Liver (tissue), 9 donors: Measurements from ENCODE around the gene SPATC1L. TPM values are rescaled to one million over a fixed set of nuclear protein-coding genes. Genes with fewer than 3 reads are reported as not detected.
A peak's percentile ranks its signal among the peaks of the same experiment; 100 is the strongest.

Source experiments
- DNase-seq: peaks from one replicate; pipeline ENCODE4 v3.0.0-alpha.2; 2017; ENCODE audit warnings: low spot score
- H3K27ac ChIP-seq, 2 donors: one replicate each; pipeline ENCODE4 v1.7.0; 2013; ENCODE audit warnings: inconsistent platforms in 2 of 2, low read length in 2 of 2, control low read depth in 1 of 2, low read depth in 1 of 2, mild to moderate bottlenecking in 1 of 2
- H3K27me3 ChIP-seq, 4 donors: one replicate each; pipeline versions ENCODE4 v1.6.1 to v1.7.0; 2013; ENCODE audit warnings: low read length in 3 of 4, inconsistent platforms in 1 of 4, mild to moderate bottlenecking in 1 of 4, moderate library complexity in 1 of 4; ENCODE audit not compliant: control insufficient read depth in 4 of 4, insufficient read depth in 4 of 4
- H3K36me3 ChIP-seq, 4 donors: one replicate each; pipeline versions ENCODE4 v1.6.1 to v1.7.0; 2013; ENCODE audit warnings: low read length in 3 of 4, mild to moderate bottlenecking in 3 of 4, low read depth in 1 of 4, moderate library complexity in 1 of 4; ENCODE audit not compliant: control insufficient read depth in 4 of 4, insufficient read depth in 3 of 4
- H3K4me1 ChIP-seq, 4 donors: one replicate each; pipeline versions ENCODE4 v1.6.1 to v1.7.0; 2013; ENCODE audit warnings: low read length in 3 of 4, mild to moderate bottlenecking in 3 of 4, moderate library complexity in 1 of 4; ENCODE audit not compliant: control insufficient read depth in 4 of 4, insufficient read depth in 4 of 4
- H3K4me3 ChIP-seq, 3 donors: one replicate each; pipeline versions ENCODE4 v1.6.1 to v1.7.0; 2013; ENCODE audit warnings: low read length in 3 of 3, control low read depth in 1 of 3, low read depth in 1 of 3, mild to moderate bottlenecking in 1 of 3
- H3K9ac ChIP-seq, 2 donors: one replicate each; pipeline ENCODE4 v1.7.0; 2013; ENCODE audit warnings: low read length in 2 of 2, mild to moderate bottlenecking in 2 of 2, moderate library complexity in 2 of 2, control low read depth in 1 of 2, low read depth in 1 of 2
- H3K9me3 ChIP-seq, 4 donors: one replicate each; pipeline versions ENCODE4 v1.6.1 to v1.7.0; 2013; ENCODE audit warnings: low read length in 3 of 4; ENCODE audit not compliant: control insufficient read depth in 4 of 4
- EGR1 ChIP-seq, 2 donors: IDR thresholded peaks; 2 replicates each; pipeline ENCODE4 v1.6.1; 2016 to 2018; ENCODE audit warnings: antibody characterized with exemption in 2 of 2, low read depth in 2 of 2
- FOXA2 ChIP-seq: IDR thresholded peaks from 2 replicates; pipeline ENCODE4 v1.6.1; 2016; ENCODE audit warnings: antibody characterized with exemption
- GABPA ChIP-seq, 2 donors: IDR thresholded peaks in 1 of 2; conservative IDR thresholded peaks in 1 of 2; 2 replicates each; pipeline ENCODE4 v1.6.1; 2016; ENCODE audit warnings: antibody characterized with exemption in 2 of 2, mild to moderate bottlenecking in 1 of 2, moderate library complexity in 1 of 2
- HNF4A ChIP-seq, 2 donors: conservative IDR thresholded peaks; 2 replicates each; pipeline ENCODE4 v1.6.1; 2016; ENCODE audit warnings: antibody characterized with exemption in 2 of 2, mild to moderate bottlenecking in 2 of 2
- HNF4G ChIP-seq: IDR thresholded peaks from 2 replicates; pipeline ENCODE4 v1.6.1; 2016; ENCODE audit warnings: antibody characterized with exemption
- JUND ChIP-seq, 2 donors: IDR thresholded peaks; 2 replicates each; pipeline ENCODE4 v1.6.1; 2016; ENCODE audit warnings: antibody characterized with exemption in 2 of 2
- MAX ChIP-seq: IDR thresholded peaks from 2 replicates; pipeline ENCODE4 v1.6.1; 2016; ENCODE audit warnings: antibody characterized with exemption
- NR2F2 ChIP-seq: IDR thresholded peaks from 2 replicates; pipeline ENCODE4 v1.6.1; 2016; ENCODE audit warnings: antibody characterized with exemption
- RXRA ChIP-seq, 2 donors: IDR thresholded peaks; 2 replicates each; pipeline ENCODE4 v1.6.1; 2017 to 2018; ENCODE audit warnings: antibody characterized with exemption in 2 of 2, mild to moderate bottlenecking in 1 of 2
- TAF1 ChIP-seq: conservative IDR thresholded peaks from 2 replicates; pipeline ENCODE4 v1.6.1; 2016; ENCODE audit warnings: antibody characterized with exemption, mild to moderate bottlenecking
- YY1 ChIP-seq: IDR thresholded peaks from 2 replicates; pipeline ENCODE4 v1.6.1; 2016; ENCODE audit warnings: antibody characterized with exemption, mild to moderate bottlenecking
- ZBTB33 ChIP-seq: IDR thresholded peaks from 2 replicates; pipeline ENCODE4 v1.6.1; 2016; ENCODE audit warnings: antibody characterized with exemption
- WGBS: extraction: QIAGEN DNeasy Blood & Tissue Kit; methylation state at CpG from one replicate; pipeline ENCODE4 v1.1.7; 2013; 5-methylcytosine and 5-hydroxymethylcytosine counted together
- polyA plus RNA-seq, 2 donors: library from polyadenylated mRNA; stranded (reverse) in 1 of 2; unstranded in 1 of 2; fragments of 200-250 nt in 1 of 2; fragments of >200 nt in 1 of 2; fragmentation: Nextera tagmentation in 1 of 2; extraction: Ambion mirVana in 1 of 2; gene quantifications; one replicate each; pipeline versions ENCODE4 v1.2.1 to v1.2.3, GENCODE V29; 2013 to 2015
- total RNA-seq, 2 donors: library from RNA; depleted of rRNA; stranded (reverse); fragments of >200 nt; gene quantifications; one replicate each; pipeline ENCODE4 v1.2.3, GENCODE V29; 2014
- TF ChIP-seq, protein P1 (sequence below): IDR thresholded peaks from 2 replicates; pipeline ENCODE4 v1.6.1; 2016; ENCODE audit warnings: antibody characterized with exemption, mild to moderate bottlenecking
- donor health status: healthy.
- donor health status: healthy.
- donor health status: healthy.
- donor health status: healthy.
- donor health status: healthy.

The SPATC1L gene
- total and polyA plus RNA-seq, 4 donors, result 0.33 to 3.5 (median 0.79) TPM

DNA sequence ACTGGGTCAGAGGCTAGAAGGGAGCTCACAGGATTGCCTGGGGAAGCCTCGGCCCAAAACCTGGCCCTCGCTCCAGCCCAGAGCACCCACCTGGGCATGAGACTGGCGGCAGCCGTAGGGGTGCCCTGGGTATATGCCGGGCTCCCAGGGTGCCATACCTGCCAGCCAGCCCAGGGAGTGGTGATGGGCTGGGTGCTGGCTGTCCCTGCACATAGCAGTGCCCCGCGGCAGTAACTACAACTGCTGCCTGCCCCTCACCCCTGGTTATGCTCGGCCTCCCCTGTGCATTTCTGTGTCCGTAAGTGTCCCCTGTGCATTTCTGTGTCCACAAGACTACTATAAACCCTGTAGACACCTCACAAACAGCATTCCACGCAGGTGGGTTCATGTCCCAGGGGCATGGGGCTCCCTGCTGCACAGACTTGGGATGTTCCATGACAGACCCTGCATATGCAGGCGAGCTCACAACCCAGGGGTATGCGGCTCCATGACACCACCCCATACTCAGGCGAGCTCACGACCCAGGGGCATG, 5.8 kb upstream of the SPATC1L start (continued):
- no peak for TF ChIP-seq MAX
- no peak for TF ChIP-seq RXRA (IDR thresholded peaks at IDR 0.05)
- TF ChIP-seq HNF4A (conservative IDR thresholded peaks at IDR 0.05), result no peak
- no peak for TF ChIP-seq HNF4G
- TF ChIP-seq YY1, result no peak
- no peak for TF ChIP-seq NR2F2

DNA sequence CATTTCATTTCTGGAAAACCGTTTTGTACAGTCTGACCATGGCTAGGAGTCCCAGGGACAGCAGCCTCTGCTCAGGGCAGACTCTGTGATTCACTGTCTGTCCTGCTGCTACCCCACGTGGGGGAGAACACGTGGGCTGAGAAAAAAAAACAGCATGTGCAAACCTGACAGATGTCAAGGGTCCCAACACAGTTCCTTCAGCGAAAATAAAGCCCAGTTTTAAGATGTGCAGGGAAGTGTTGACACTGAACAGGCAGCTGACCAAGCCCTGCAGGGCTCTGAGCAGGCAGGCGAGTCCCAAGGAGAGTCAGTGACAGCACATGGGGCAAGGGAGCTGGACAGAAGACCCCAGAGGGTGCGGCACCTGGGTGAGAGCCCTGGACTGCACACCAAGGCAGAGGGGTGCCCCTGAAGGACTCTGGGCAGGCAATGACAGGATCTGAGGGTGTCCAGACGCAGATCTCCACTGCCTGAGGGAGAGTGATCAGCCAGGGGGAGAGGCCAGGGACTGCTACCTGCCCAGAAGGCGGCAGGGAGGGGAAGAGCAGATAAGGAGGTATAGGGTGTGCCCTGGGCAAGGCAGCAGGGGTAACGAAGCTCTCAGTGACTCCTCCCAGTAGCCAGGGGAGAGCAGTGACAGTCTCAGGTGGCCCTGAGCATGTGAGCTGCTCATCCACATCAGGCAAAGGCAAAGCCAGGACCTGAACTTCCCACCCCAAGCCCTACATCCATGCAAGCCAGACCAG, 5.1 kb upstream of the SPATC1L start:
- WGBS, result 92% methylated on average over 9 of the region's 9 CpGs
- H3K36me3 ChIP-seq, result peaks cover 4 to 41% (median 25%) of the 10 kb centered on the region in 4 donors
- H3K4me1 ChIP-seq, result no peaks in the 10 kb centered on the region
- no peak overlapping the region for H3K27ac ChIP-seq
- TF ChIP-seq GABPA (IDR thresholded peaks at IDR 0.05 in 1 of 2, conservative IDR thresholded peaks at IDR 0.05 in 1 of 2), result no peak
- no peak for TF ChIP-seq HNF4A (conservative IDR thresholded peaks at IDR 0.05)
- TF ChIP-seq JUND (IDR thresholded peaks at IDR 0.05), result no peak
- TF ChIP-seq, protein P1, sequence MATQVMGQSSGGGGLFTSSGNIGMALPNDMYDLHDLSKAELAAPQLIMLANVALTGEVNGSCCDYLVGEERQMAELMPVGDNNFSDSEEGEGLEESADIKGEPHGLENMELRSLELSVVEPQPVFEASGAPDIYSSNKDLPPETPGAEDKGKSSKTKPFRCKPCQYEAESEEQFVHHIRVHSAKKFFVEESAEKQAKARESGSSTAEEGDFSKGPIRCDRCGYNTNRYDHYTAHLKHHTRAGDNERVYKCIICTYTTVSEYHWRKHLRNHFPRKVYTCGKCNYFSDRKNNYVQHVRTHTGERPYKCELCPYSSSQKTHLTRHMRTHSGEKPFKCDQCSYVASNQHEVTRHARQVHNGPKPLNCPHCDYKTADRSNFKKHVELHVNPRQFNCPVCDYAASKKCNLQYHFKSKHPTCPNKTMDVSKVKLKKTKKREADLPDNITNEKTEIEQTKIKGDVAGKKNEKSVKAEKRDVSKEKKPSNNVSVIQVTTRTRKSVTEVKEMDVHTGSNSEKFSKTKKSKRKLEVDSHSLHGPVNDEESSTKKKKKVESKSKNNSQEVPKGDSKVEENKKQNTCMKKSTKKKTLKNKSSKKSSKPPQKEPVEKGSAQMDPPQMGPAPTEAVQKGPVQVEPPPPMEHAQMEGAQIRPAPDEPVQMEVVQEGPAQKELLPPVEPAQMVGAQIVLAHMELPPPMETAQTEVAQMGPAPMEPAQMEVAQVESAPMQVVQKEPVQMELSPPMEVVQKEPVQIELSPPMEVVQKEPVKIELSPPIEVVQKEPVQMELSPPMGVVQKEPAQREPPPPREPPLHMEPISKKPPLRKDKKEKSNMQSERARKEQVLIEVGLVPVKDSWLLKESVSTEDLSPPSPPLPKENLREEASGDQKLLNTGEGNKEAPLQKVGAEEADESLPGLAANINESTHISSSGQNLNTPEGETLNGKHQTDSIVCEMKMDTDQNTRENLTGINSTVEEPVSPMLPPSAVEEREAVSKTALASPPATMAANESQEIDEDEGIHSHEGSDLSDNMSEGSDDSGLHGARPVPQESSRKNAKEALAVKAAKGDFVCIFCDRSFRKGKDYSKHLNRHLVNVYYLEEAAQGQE, result no peak
- no peaks in the 10 kb centered on the region for H3K9me3 ChIP-seq
- no peak overlapping the region for H3K4me3 ChIP-seq
- H3K9ac ChIP-seq, result no peak overlapping the region
- H3K27me3 ChIP-seq, result no peaks in the 10 kb centered on the region
- peak; percentile 33 for DNase-seq

- Histone ChIP-seq H3K36me3 (peaks cover 0 to 33% (median 19%) of the 10 kb centered on the region in 4 donors), H3K27me3 (no peaks in the 10 kb centered on the region), H3K4me3 (no peak overlapping the region), H3K27ac (no peak overlapping the region), H3K9me3 (no peaks in the 10 kb centered on the region), H3K4me1 (no peaks in the 10 kb centered on the region), H3K9ac (no peak overlapping the region)
- TF ChIP-seq GABPA (IDR thresholded peaks at IDR 0.05 in 1 of 2, conservative IDR thresholded peaks at IDR 0.05 in 1 of 2), result no peak
- no peak for TF ChIP-seq FOXA2
- TF ChIP-seq ZBTB33, result no peak
- TF ChIP-seq EGR1 (IDR thresholded peaks at IDR 0.05; ENCODE audit: low read depth in 2 of 2), result no peak
- no peak for TF ChIP-seq TAF1
- TF ChIP-seq JUND (IDR thresholded peaks at IDR 0.05), result peak; percentile 62 to 69
- WGBS, result 75% methylated on average over 17 of the region's 17 CpGs
- DNase-seq, result no peak
Observed at GRCh38 chr21:46188226-46189212, 4.3 kb upstream of the SPATC1L start.
